SU-DHL-6 (cell line): ENCODE data around the gene ADCY2.

Experiments
- H2AFZ ChIP-seq: fragments of 200-600 bp; sonication (generic); 2 replicates; pipeline ENCODE4 v1.6.1; 2014; ENCODE audit warnings: low read depth, mild to moderate bottlenecking, moderate library complexity, mixed read lengths, antibody characterized with exemption, low read length; ENCODE audit not compliant: severe bottlenecking
- H3F3A ChIP-seq: fragments of 200-600 bp; shearing (Covaris generic); 2 replicates; pipeline ENCODE4 v1.6.0; 2016; ENCODE audit warnings: antibody characterized with exemption, mild to moderate bottlenecking; ENCODE audit not compliant: insufficient read depth
- H3K27ac ChIP-seq: fragments of 200-600 bp; sonication (generic); 2 replicates; pipeline ENCODE4 v1.5.1; 2016; ENCODE audit warnings: low read depth, mild to moderate bottlenecking, low read length, moderate library complexity, mixed read lengths
- H3K27me3 ChIP-seq: fragments of 200-600 bp; sonication (generic), shearing (Covaris generic); 2 replicates; pipeline ENCODE4 v1.6.0; 2014; ENCODE audit warnings: mild to moderate bottlenecking, low read length
- H3K36me3 ChIP-seq: fragments of 200-600 bp; sonication (generic); 2 replicates; pipeline ENCODE4 v1.6.1; 2014; ENCODE audit warnings: mild to moderate bottlenecking, low read length, mixed read lengths
- H3K4me2 ChIP-seq: fragments of 300-600, 200-600 bp; shearing (Covaris generic), sonication (generic); 2 replicates; pipeline ENCODE4 v1.6.0; 2014; ENCODE audit warnings: low read length, low read depth, mild to moderate bottlenecking; ENCODE audit not compliant: poor library complexity, severe bottlenecking
- H3K4me3 ChIP-seq: fragments of 200-600 bp; sonication (generic); 2 replicates; pipeline ENCODE4 v1.5.1; 2014; ENCODE audit warnings: antibody characterized with exemption, low read length, mild to moderate bottlenecking, mixed read lengths; ENCODE audit not compliant: insufficient read depth, poor library complexity, severe bottlenecking
- H3K79me2 ChIP-seq: fragments of 200-600 bp; sonication (generic); 2 replicates; pipeline ENCODE4 v1.6.1; 2014; ENCODE audit warnings: mild to moderate bottlenecking, low read length, moderate library complexity; ENCODE audit not compliant: insufficient read depth
- H3K9ac ChIP-seq: fragments of 200-600 bp; sonication (generic); 2 replicates; pipeline ENCODE4 v1.7.0; 2014; ENCODE audit warnings: mild to moderate bottlenecking, low read length
- H3K9me2 ChIP-seq: fragments of 200-600 bp; sonication (generic); replicated peaks from 2 replicates; pipeline ENCODE4 v1.6.1; 2014; ENCODE audit warnings: low read length; ENCODE audit not compliant: insufficient read depth
- H3K9me3 ChIP-seq: fragments of 200-600 bp; sonication (generic); 2 replicates; pipeline ENCODE4 v1.6.1; 2014; ENCODE audit warnings: low read length, mixed read lengths; ENCODE audit not compliant: insufficient read depth
- H4K20me1 ChIP-seq: fragments of 200-600 bp; sonication (generic); 2 replicates; pipeline ENCODE4 v1.6.1; 2014; ENCODE audit warnings: low read depth, mild to moderate bottlenecking, antibody characterized with exemption, low read length, moderate library complexity, mixed read lengths
- EZH2phosphoT487 ChIP-seq: fragments of 200-600 bp; sonication (generic), shearing (Covaris generic); conservative IDR thresholded peaks from 2 replicates; pipeline ENCODE4 v1.6.1; 2018; ENCODE audit warnings: mild to moderate bottlenecking, antibody characterized with exemption, low read length, moderate library complexity, mixed read lengths
- TF ChIP-seq, protein P1 (sequence below): fragments of 200-600 bp; sonication (generic); IDR thresholded peaks from one replicate; pipeline ENCODE4 v1.5.1; 2017; ENCODE audit warnings: antibody characterized with exemption, mild to moderate bottlenecking, low read length, moderate library complexity; ENCODE audit not compliant: insufficient read depth, poor library complexity, severe bottlenecking

Gene ADCY2

DNA sequence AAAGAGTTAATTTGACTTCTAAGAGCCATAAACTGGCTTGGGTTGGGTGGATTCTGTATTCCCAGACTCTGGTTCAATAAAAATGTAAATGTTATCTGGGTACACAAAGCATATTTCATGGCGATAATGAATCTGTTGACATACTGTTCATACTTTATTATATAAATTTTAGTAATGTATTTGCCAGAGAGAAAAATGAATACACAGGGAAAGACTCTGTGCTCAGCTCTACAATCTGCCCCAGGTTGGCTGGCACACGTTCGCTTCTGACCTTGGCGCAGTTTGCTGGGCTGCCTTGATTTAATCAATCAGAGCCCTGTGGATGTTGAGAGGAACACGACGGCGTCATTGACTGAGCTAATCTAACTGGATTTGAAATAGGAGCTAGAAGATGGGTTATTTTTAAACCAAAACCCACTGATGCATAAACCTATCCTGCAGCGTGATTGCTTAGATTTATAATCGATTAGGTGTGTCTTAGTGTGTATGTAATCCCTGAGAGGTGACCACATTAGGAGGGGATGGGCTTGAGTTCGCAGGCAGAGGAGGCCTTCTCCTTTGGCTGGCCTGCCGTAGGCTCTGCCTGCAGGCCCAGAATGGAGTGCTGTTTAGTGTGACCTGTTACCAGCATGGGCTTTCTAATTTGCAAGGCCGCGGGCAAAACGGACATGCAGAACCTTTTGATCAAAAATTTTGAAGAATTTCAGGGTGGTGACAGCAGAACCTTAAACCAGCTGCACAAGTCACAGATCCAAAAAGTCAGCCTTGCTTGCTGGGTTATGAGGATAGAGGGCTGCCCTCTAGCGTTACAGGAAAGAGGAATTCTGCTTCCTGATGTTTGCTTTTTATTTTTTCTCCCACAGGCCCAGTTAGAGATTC lies 3.9 kb upstream of the ADCY2 start:
- Histone ChIP-seq H4K20me1 (no peaks in the 10 kb centered on the region), H3K4me3 (no peak overlapping the region), H3K27ac (no peak overlapping the region), H3F3A (no peaks in the 10 kb centered on the region), H3K9me2 (no peaks in the 10 kb centered on the region), H3K79me2 (no peaks in the 10 kb centered on the region), H3K36me3 (no peaks in the 10 kb centered on the region), H3K9ac (no peak overlapping the region), H3K4me2 (no peak overlapping the region), H3K27me3 (no peaks in the 10 kb centered on the region), H2AFZ (no peak overlapping the region), H3K9me3 (no peaks in the 10 kb centered on the region)
- TF ChIP-seq, protein P1, sequence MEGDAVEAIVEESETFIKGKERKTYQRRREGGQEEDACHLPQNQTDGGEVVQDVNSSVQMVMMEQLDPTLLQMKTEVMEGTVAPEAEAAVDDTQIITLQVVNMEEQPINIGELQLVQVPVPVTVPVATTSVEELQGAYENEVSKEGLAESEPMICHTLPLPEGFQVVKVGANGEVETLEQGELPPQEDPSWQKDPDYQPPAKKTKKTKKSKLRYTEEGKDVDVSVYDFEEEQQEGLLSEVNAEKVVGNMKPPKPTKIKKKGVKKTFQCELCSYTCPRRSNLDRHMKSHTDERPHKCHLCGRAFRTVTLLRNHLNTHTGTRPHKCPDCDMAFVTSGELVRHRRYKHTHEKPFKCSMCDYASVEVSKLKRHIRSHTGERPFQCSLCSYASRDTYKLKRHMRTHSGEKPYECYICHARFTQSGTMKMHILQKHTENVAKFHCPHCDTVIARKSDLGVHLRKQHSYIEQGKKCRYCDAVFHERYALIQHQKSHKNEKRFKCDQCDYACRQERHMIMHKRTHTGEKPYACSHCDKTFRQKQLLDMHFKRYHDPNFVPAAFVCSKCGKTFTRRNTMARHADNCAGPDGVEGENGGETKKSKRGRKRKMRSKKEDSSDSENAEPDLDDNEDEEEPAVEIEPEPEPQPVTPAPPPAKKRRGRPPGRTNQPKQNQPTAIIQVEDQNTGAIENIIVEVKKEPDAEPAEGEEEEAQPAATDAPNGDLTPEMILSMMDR, result peak; percentile 13
- TF ChIP-seq EZH2phosphoT487, result no peak

GRCh38 chr5:7392693-7393024 lies 3.3 kb upstream of the ADCY2 start:
- Histone ChIP-seq H3K27ac (no peak overlapping the region), H4K20me1 (no peaks in the 10 kb centered on the region), H3K27me3 (no peaks in the 10 kb centered on the region), H3K4me2 (no peak overlapping the region), H3K36me3 (no peaks in the 10 kb centered on the region), H3K79me2 (no peaks in the 10 kb centered on the region), H3K9me2 (no peaks in the 10 kb centered on the region), H2AFZ (no peak overlapping the region), H3K9ac (no peak overlapping the region), H3K9me3 (no peaks in the 10 kb centered on the region), H3F3A (no peaks in the 10 kb centered on the region), H3K4me3 (no peak overlapping the region)
- no peak for TF ChIP-seq EZH2phosphoT487
- TF ChIP-seq, protein P1, result no peak

GRCh38 chr5:7393921-7394799 lies 1.8 kb upstream of the ADCY2 start:
- no peak overlapping the region for H3K4me3 ChIP-seq
- no peak overlapping the region for H2AFZ ChIP-seq
- H3K79me2 ChIP-seq, result no peaks in the 10 kb centered on the region
- no peaks in the 10 kb centered on the region for H3K36me3 ChIP-seq
- H4K20me1 ChIP-seq, result no peaks in the 10 kb centered on the region
- no peaks in the 10 kb centered on the region for H3F3A ChIP-seq
- H3K9me3 ChIP-seq, result no peaks in the 10 kb centered on the region
- no peaks in the 10 kb centered on the region for H3K9me2 ChIP-seq
- no peak for TF ChIP-seq EZH2phosphoT487
- TF ChIP-seq, protein P1, result no peak
- no peak overlapping the region for H3K9ac ChIP-seq
- H3K4me2 ChIP-seq, result no peak overlapping the region
- H3K27me3 ChIP-seq, result no peaks in the 10 kb centered on the region
- no peak overlapping the region for H3K27ac ChIP-seq
